Kidney epithelial cell (primary cell): ENCODE measurements around the gene GPX4. TPM values are rescaled to one million over a fixed set of nuclear protein-coding genes. Genes with fewer than 3 reads are reported as not detected.

Experiments
- DNase-seq: peaks from one replicate; pipeline ENCODE4 v3.0.0-alpha.2; 2010; ENCODE audit warnings: low read depth
- H3K27me3 ChIP-seq: 2 replicates; pipeline ENCODE4 v1.6.0; 2011; ENCODE audit warnings: low read length; ENCODE audit not compliant: control insufficient read depth, insufficient read depth
- H3K36me3 ChIP-seq: 2 replicates; pipeline ENCODE4 v1.5.1; 2011; ENCODE audit warnings: low read length; ENCODE audit not compliant: control insufficient read depth, insufficient read depth
- H3K4me3 ChIP-seq: 2 replicates; pipeline ENCODE4 v1.5.1; 2011; ENCODE audit warnings: low read depth, mild to moderate bottlenecking, control low read depth, low read length
- total RNA-seq: library from RNA; depleted of rRNA; stranded (reverse); fragments of >200 nt; gene quantifications from 2 replicates; pipeline ENCODE4 v1.2.3, GENCODE V29; 2015
- TF ChIP-seq, protein P1 (sequence below): IDR thresholded peaks from 2 replicates; pipeline ENCODE4 v1.5.1; 2011; ENCODE audit warnings: mild to moderate bottlenecking, moderate library complexity, low read length, control low read depth, inconsistent platforms; ENCODE audit not compliant: insufficient read depth, poor library complexity, severe bottlenecking

Gene GPX4
- total RNA-seq, 1 donor from 2014 or later = 538 TPM

DNA sequence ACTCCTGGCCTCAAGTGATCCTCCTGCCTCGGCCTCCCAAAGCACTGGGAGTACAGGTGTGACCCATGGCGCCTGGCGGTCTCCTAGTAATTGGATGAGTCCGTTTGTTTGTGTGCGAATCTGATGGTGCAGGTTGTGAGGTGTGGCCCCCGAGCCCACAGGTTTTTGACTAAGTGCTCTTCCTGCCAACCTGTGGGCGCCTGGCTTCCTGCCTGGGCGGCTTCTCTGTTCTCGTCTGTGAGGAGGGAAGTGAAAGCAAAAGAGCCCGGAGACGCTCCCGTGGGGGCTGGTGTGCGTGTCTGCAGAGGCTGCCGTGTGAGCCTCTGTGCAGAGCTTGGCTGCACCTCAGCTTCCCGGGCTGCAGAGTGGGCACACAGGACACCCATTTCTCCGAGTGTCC is 26.8 kb upstream of the GPX4 start:
- Histone ChIP-seq H3K4me3 (no peak overlapping the region), H3K27me3 (peaks cover 7% of the 10 kb centered on the region), H3K36me3 (no peaks in the 10 kb centered on the region)
- TF ChIP-seq, protein P1, sequence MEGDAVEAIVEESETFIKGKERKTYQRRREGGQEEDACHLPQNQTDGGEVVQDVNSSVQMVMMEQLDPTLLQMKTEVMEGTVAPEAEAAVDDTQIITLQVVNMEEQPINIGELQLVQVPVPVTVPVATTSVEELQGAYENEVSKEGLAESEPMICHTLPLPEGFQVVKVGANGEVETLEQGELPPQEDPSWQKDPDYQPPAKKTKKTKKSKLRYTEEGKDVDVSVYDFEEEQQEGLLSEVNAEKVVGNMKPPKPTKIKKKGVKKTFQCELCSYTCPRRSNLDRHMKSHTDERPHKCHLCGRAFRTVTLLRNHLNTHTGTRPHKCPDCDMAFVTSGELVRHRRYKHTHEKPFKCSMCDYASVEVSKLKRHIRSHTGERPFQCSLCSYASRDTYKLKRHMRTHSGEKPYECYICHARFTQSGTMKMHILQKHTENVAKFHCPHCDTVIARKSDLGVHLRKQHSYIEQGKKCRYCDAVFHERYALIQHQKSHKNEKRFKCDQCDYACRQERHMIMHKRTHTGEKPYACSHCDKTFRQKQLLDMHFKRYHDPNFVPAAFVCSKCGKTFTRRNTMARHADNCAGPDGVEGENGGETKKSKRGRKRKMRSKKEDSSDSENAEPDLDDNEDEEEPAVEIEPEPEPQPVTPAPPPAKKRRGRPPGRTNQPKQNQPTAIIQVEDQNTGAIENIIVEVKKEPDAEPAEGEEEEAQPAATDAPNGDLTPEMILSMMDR = no peak
- no peak for DNase-seq

DNA sequence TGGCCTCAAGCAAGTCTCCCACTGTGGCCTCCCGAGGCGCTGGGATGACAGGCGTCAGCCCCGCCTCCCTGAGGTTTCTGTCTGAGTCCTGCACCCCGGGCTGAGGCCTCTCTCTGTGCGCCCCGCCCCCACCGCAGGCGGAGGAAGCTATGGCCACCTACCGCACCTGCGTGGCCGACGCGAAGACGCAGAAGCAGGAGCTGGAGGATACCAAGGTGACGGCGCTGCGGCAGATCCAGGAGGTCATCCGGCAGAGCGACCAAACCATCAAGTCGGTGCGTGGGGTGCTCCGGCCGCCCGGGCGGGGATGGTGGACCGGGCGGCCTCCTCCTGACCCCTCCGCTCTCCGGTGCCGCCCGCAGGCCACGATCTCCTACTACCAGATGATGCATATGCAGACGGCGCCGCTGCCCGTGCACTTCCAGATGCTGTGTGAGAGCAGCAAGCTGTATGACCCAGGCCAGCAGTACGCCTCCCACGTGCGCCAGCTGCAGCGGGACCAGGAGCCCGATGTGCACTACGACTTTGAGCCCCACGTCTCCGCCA is 24.2 kb upstream of the GPX4 start:
- Histone ChIP-seq H3K4me3 (no peak overlapping the region), H3K36me3 (no peaks in the 10 kb centered on the region), H3K27me3 (peaks cover 7% of the 10 kb centered on the region)
- TF ChIP-seq, protein P1 = no peak
- no peak for DNase-seq

DNA sequence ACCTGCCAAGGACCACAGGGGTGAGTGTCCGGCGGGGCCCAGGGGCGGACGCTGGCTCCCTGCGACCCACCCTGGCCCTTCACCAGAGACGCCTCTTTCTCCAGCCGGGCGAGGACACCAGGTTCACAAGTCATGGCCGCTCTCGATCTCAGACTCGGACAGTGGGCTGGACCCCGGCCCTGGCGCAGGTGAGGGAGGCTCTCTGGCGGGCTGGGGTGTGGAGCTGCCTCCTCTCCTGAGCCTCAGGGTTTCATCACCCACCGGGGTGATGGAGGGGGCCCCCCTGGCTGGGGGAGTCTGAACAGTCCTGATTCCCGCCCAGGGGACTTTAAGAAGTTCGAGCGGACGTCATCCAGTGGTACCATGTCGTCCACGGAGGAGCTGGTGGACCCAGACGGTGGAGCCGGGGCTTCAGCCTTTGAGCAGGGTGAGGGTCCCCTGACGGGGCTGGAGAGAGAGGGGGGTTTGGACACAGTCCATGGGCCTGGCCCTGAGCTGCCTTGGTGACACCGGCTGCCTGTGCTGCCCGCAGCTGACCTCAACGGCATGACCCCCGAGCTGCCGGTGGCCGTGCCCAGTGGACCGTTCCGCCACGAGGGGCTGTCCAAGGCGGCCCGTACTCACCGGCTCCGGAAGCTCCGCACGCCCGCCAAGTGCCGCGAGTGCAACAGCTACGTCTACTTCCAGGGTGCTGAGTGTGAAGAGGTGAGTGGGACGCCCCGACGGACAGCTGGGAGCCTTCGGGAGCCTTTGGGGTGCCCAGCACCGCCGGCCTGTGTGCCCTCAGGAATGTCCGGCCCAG is 23.2 kb upstream of the GPX4 start:
- Histone ChIP-seq H3K4me3 (no peak overlapping the region), H3K36me3 (no peaks in the 10 kb centered on the region), H3K27me3 (peaks cover 7% of the 10 kb centered on the region)
- TF ChIP-seq, protein P1 = no peak
- no peak for DNase-seq

DNA sequence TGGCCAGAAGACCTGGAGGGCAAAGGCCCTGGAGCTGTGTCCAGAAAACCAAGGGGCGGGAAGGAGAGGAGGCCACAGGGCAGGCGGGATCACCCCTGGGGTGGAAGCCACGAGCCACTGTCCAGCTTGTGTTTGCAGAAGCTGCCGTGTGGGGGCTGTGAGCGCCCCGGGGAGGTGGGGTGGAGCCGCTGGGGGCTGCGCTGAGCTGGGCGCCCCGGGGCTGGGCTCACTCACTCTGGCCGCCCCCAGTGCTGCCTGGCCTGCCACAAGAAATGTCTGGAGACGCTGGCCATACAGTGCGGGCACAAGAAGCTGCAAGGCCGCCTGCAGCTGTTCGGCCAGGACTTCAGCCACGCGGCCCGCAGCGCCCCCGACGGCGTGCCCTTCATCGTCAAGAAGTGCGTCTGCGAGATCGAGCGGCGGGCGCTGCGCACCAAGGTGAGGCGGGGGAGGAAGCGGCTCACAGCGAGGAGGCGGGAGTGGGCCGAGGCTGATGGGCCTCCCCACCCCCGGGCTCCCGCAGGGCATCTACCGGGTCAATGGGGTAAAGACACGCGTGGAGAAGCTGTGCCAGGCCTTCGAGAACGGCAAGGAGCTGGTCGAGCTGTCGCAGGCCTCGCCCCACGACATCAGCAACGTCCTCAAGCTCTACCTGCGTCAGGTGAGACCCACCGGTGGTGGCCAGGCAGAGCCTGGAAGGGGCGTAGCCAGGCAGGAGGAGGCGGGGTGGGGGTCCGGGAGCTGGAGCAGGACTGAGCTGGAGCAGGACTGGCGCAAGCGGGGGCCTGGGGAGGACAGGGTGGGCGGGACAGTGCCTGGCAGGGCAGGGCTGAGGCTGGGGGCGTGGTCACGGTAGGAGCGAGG is 22.3 kb upstream of the GPX4 start:
- TF ChIP-seq, protein P1 = no peak
- H3K36me3 ChIP-seq = no peaks in the 10 kb centered on the region
- H3K4me3 ChIP-seq = peak overlapping the region; percentile 20
- DNase-seq = no peak
- H3K27me3 ChIP-seq = peaks cover 7% of the 10 kb centered on the region

GRCh38 chr19:1082165-1082927 is 21.4 kb upstream of the GPX4 start:
- peak overlapping the region; percentile 44 for H3K4me3 ChIP-seq
- DNase-seq = no peak
- H3K27me3 ChIP-seq = peaks cover 7% of the 10 kb centered on the region
- no peaks in the 10 kb centered on the region for H3K36me3 ChIP-seq
- TF ChIP-seq, protein P1 = no peak
